Bronchial epithelial cell (primary cell): Measurements from ENCODE around the gene HOGA1. TPM values are rescaled to one million over a fixed set of nuclear protein-coding genes. Genes with fewer than 3 reads are reported as not detected.
"Not testable (repeated sequence)": the region's sequence is repeated elsewhere in the genome, so short reads cannot be mapped to it uniquely, and the experiment has no call there.

Experiments
- DNase-seq: peaks from one replicate; pipeline ENCODE4 v3.0.0-alpha.2; 2010; ENCODE audit warnings: low read depth
- FAIRE-seq: peaks from 2 replicates; lab custom pipeline; 2011; peaks lifted over from hg19 to GRCh38; lab: Jason Lieb, UNC
- H3K27me3 ChIP-seq: 2 replicates; pipeline ENCODE4 v1.5.1; 2011; ENCODE audit warnings: low read length; ENCODE audit not compliant: control insufficient read depth, insufficient read depth
- H3K36me3 ChIP-seq: 2 replicates; pipeline ENCODE4 v1.5.1; 2011; ENCODE audit warnings: low read length; ENCODE audit not compliant: control insufficient read depth, insufficient read depth
- H3K4me3 ChIP-seq: 2 replicates; pipeline ENCODE4 v1.5.1; 2011; ENCODE audit warnings: mild to moderate bottlenecking, low read depth, low read length, control low read depth
- CTCF ChIP-seq: IDR thresholded peaks from 2 replicates; pipeline ENCODE4 v1.5.1; 2011; ENCODE audit warnings: mild to moderate bottlenecking, moderate library complexity, low read length, control low read depth, inconsistent platforms; ENCODE audit not compliant: insufficient read depth, severe bottlenecking
- total RNA-seq: library from RNA; depleted of rRNA; stranded (reverse); fragments of >200 nt; gene quantifications from 2 replicates; pipeline ENCODE4 v1.2.1, GENCODE V29; 2014

HOGA1 gene
- total RNA-seq, 1 donor from 2014 or later: 0.26 TPM

GRCh38 chr10:97644936-97645335, 60.7 kb downstream of the HOGA1 start:
- Histone ChIP-seq H3K4me3 (no peak overlapping the region), H3K27me3 (no peaks in the 10 kb centered on the region), H3K36me3 (peaks cover 4% of the 10 kb centered on the region)
- no peak for DNase-seq
- TF ChIP-seq CTCF: no peak
- FAIRE-seq: no peak

- H3K4me3 ChIP-seq: no peak overlapping the region
- no peak for TF ChIP-seq CTCF
- peaks cover 8% of the 10 kb centered on the region for H3K36me3 ChIP-seq
- FAIRE-seq (no peak), DNase-seq (peak; percentile 90)
- H3K27me3 ChIP-seq: no peaks in the 10 kb centered on the region
Measured at GRCh38 chr10:97647556-97647955, 63.4 kb downstream of the HOGA1 start.

GRCh38 chr10:97648562-97649404, 64.6 kb downstream of the HOGA1 start:
- Histone ChIP-seq H3K27me3 (no peaks in the 10 kb centered on the region), H3K4me3 (no peak overlapping the region), H3K36me3 (peaks cover 8% of the 10 kb centered on the region)
- FAIRE-seq: no peak
- DNase-seq: peak; percentile 97
- no peak for TF ChIP-seq CTCF

- FAIRE-seq, H3K4me3 ChIP-seq, H3K27me3 ChIP-seq, DNase-seq, H3K36me3 ChIP-seq: not testable (repeated sequence)
Measured at GRCh38 chr10:97649405-97649750, 65.2 kb downstream of the HOGA1 start.

- H3K4me3 ChIP-seq: no peak overlapping the region
- no peak for FAIRE-seq
- DNase-seq: no peak
- no peak for TF ChIP-seq CTCF
- H3K36me3 ChIP-seq: peaks cover 5% of the 10 kb centered on the region
- no peaks in the 10 kb centered on the region for H3K27me3 ChIP-seq
Measured at GRCh38 chr10:97650726-97651125, 66.5 kb downstream of the HOGA1 start.

GRCh38 chr10:97651773-97652172, 67.6 kb downstream of the HOGA1 start:
- no peak overlapping the region for H3K4me3 ChIP-seq
- TF ChIP-seq CTCF: no peak
- no peaks in the 10 kb centered on the region for H3K27me3 ChIP-seq
- FAIRE-seq: peak; percentile 40
- peaks cover 14% of the 10 kb centered on the region for H3K36me3 ChIP-seq
- peak; percentile 99 for DNase-seq
